DND-41 (cell line): ENCODE data around the gene LARP6.

ENCODE experiments used
- ATAC-seq: fragments of 200-7000 bp; cut with Tn5 transposase; 3 replicates; pipeline ENCODE4 v1.9.1; 2021; ENCODE audit warnings: low read depth; ENCODE audit not compliant: insufficient read depth
- DNase-seq: peaks from one replicate; pipeline ENCODE4 v3.0.0-alpha.2; 2020
- H2AFZ ChIP-seq: 2 replicates; pipeline ENCODE4 v1.6.0; 2012; ENCODE audit warnings: low read depth, low read length
- H3K27ac ChIP-seq: 2 replicates; pipeline ENCODE4 v1.5.1; 2012; ENCODE audit warnings: low read length, inconsistent platforms
- H3K27me3 ChIP-seq: fragments of 200-600 bp; sonication (generic); 2 replicates; pipeline ENCODE4 v1.6.0; 2012; ENCODE audit warnings: low read length, mild to moderate bottlenecking, inconsistent platforms; ENCODE audit not compliant: insufficient read depth, poor library complexity
- H3K36me3 ChIP-seq: 2 replicates; pipeline ENCODE4 v1.5.1; 2012; ENCODE audit warnings: low read length, inconsistent platforms; ENCODE audit not compliant: insufficient read depth
- H3K4me1 ChIP-seq: 2 replicates; pipeline ENCODE4 v1.5.1; 2012; ENCODE audit warnings: mild to moderate bottlenecking, low read length; ENCODE audit not compliant: insufficient read depth
- H3K4me2 ChIP-seq: 2 replicates; pipeline ENCODE4 v1.6.0; 2012; ENCODE audit warnings: mild to moderate bottlenecking, moderate library complexity, low read length, inconsistent platforms; ENCODE audit not compliant: insufficient read depth
- H3K4me3 ChIP-seq, 2 experiments: fragments of 200-600 bp in 1 of 2; shearing (Covaris generic) in 1 of 2; 2 replicates each; pipeline ENCODE4 v1.5.1; 2012 to 2016; ENCODE audit warnings: inconsistent platforms in 2 of 2, low read length in 2 of 2, mild to moderate bottlenecking in 2 of 2, low read depth in 1 of 2, moderate library complexity in 1 of 2
- H3K79me2 ChIP-seq: 2 replicates; pipeline ENCODE4 v1.6.0; 2012; ENCODE audit warnings: low read length, inconsistent platforms; ENCODE audit not compliant: insufficient read depth
- H3K9ac ChIP-seq: 2 replicates; pipeline ENCODE4 v1.6.0; 2012; ENCODE audit warnings: low read depth, mild to moderate bottlenecking, inconsistent platforms, low read length, moderate library complexity
- H3K9me3 ChIP-seq: 2 replicates; pipeline ENCODE4 v1.5.1; 2012; ENCODE audit warnings: low read length, moderate library complexity, mild to moderate bottlenecking, inconsistent platforms; ENCODE audit not compliant: insufficient read depth, severe bottlenecking
- H4K20me1 ChIP-seq: 2 replicates; pipeline ENCODE4 v1.6.0; 2012; ENCODE audit warnings: low read length; ENCODE audit not compliant: insufficient read depth
- EZH2 ChIP-seq: IDR thresholded peaks from 3 replicates; pipeline ENCODE4 v1.6.1; 2012; ENCODE audit warnings: borderline replicate concordance, low read depth, mild to moderate bottlenecking, moderate library complexity, low read length, inconsistent platforms; ENCODE audit not compliant: severe bottlenecking
- TF ChIP-seq, protein P1 (sequence below): IDR thresholded peaks from 2 replicates; pipeline ENCODE4 v1.5.1; 2012; ENCODE audit warnings: borderline replicate concordance, low read length, moderate library complexity, mild to moderate bottlenecking; ENCODE audit not compliant: poor library complexity, severe bottlenecking; ENCODE audit errors: extremely low read depth

Gene LARP6

DNA sequence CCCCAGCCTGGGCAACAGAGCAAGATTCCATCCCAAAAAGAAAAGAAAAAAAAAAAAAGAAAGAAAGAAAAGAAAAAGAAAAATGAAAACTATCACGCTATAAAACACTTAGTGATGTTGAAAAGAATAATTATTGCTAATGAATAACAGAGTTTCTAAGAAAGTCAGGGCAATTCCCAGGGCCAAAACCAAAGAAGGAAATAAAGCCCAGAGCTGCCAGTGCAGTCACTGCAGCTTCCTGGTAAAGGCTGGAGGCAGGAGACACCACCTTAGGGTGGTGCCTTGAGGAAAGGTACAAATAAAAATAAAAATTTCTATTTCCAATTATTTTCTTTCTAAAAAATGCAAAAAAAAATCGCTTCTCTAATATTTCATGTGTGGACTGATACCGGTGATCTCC is 70.9 kb downstream of the LARP6 start:
- Histone ChIP-seq H2AFZ (no peak overlapping the region), H3K4me1 (no peaks in the 10 kb centered on the region), H3K79me2 (no peaks in the 10 kb centered on the region), H4K20me1 (no peaks in the 10 kb centered on the region), H3K4me2 (no peak overlapping the region), H3K4me3 (no peak overlapping the region), H3K27me3 (no peaks in the 10 kb centered on the region), H3K27ac (no peak overlapping the region), H3K36me3 (no peaks in the 10 kb centered on the region), H3K9me3 (no peaks in the 10 kb centered on the region), H3K9ac (no peak overlapping the region)
- TF ChIP-seq EZH2: no peak
- TF ChIP-seq, protein P1, sequence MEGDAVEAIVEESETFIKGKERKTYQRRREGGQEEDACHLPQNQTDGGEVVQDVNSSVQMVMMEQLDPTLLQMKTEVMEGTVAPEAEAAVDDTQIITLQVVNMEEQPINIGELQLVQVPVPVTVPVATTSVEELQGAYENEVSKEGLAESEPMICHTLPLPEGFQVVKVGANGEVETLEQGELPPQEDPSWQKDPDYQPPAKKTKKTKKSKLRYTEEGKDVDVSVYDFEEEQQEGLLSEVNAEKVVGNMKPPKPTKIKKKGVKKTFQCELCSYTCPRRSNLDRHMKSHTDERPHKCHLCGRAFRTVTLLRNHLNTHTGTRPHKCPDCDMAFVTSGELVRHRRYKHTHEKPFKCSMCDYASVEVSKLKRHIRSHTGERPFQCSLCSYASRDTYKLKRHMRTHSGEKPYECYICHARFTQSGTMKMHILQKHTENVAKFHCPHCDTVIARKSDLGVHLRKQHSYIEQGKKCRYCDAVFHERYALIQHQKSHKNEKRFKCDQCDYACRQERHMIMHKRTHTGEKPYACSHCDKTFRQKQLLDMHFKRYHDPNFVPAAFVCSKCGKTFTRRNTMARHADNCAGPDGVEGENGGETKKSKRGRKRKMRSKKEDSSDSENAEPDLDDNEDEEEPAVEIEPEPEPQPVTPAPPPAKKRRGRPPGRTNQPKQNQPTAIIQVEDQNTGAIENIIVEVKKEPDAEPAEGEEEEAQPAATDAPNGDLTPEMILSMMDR: no peak
- ATAC-seq (no peak), DNase-seq (no peak)

DNA sequence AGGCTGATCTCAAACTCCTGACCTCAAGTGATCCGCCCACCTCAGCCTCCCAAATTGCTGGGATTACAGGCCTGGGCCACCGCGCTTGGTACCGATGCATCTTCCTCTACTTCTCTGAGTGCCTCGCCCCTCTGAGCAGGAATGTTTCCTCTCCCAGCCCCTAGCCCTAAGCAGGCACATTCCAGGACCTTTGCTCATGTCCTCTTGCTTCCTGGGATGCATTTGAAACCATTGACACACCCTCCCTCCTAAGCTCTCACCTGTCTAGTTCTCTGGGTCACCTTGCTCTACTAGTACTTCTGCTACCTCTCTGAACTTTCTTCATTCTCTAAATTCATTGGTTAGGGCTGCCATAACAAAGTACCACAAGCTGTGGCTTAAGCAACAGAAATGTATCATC is 72.7 kb downstream of the LARP6 start:
- H3K4me1 ChIP-seq: no peaks in the 10 kb centered on the region
- TF ChIP-seq, protein P1: no peak
- TF ChIP-seq EZH2: no peak
- no peak overlapping the region for H2AFZ ChIP-seq
- no peaks in the 10 kb centered on the region for H3K9me3 ChIP-seq
- no peaks in the 10 kb centered on the region for H4K20me1 ChIP-seq
- no peak overlapping the region for H3K4me2 ChIP-seq
- no peaks in the 10 kb centered on the region for H3K79me2 ChIP-seq
- ATAC-seq: no peak
- H3K9ac ChIP-seq: no peak overlapping the region
- H3K27ac ChIP-seq: no peak overlapping the region
- H3K36me3 ChIP-seq: no peaks in the 10 kb centered on the region
- H3K4me3 ChIP-seq: no peak overlapping the region
- no peaks in the 10 kb centered on the region for H3K27me3 ChIP-seq
- no peak for DNase-seq
